NCI-H2107 treated with DMSO at 0.1 percent for 48 hours (cell line): ENCODE results near the gene SNX30.

Experiments used
- DNase-seq: peaks from one replicate; lab custom pipeline; 2025; ENCODE audit not compliant: unreplicated experiment; lab: John Stamatoyannopoulos, UW

SNX30 gene

GRCh38 chr9:112819635-112820496 lies 69.3 kb downstream of the SNX30 start:
- peak; percentile 63 for DNase-seq

DNA sequence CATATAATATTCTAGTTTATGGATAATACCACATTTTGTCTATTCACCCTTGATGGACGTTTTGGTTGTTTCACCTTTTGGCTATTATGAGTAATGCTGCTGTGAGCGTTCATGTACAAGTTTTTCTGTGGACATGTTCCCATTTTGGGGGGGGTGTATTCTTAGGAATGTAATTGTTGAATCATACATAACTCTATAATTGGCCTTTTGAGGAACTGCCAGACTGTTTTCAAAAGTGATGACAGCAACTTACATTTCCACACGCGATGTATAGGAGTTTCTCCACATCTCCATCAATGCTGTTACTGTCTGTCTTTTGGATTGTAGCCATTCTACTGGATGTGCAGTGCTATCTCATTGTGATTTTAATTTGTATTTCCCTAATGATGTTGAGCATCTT lies 70.3 kb downstream of the SNX30 start:
- no peak for DNase-seq

DNA sequence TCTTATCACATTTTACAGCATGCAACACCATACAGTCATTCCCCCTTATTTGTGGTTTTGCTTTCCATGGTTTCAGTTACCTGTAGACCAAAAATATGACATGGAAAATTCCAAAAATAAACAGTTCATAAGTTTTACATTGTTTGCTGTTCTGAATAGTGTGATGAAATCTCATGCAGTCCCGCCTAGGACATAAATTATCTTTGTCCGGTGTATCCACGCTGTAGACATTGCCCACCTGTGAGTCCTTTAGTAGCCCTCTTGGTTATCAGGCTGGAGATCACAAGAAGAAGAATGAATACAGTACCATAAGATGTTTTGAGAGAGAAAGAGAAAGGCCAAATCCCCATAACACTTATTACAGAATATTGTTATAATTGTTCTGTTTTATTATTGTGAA lies 72.1 kb downstream of the SNX30 start:
- no peak for DNase-seq

DNA sequence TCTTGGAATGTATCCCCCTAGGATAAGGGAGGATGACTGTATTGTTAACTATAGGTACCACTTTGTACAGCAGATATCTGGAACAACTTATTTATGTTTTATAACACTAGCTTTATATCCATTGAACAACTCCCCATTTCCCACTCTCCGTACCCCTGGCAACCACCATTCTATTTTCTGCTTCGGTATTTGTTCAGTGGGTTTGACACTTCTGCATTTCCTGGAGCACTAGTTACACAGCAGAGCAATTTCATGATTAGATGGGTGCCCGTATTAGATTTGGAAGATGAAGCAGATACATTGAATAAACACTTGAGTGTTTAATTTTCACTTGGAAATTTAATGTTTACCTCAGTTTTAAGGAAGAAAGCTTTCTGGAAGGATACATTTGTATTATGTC lies 72.7 kb downstream of the SNX30 start:
- no peak for DNase-seq

- DNase-seq, result peak; percentile 1
Observed at GRCh38 chr9:112831281-112831851, 80.8 kb downstream of the SNX30 start.

DNA sequence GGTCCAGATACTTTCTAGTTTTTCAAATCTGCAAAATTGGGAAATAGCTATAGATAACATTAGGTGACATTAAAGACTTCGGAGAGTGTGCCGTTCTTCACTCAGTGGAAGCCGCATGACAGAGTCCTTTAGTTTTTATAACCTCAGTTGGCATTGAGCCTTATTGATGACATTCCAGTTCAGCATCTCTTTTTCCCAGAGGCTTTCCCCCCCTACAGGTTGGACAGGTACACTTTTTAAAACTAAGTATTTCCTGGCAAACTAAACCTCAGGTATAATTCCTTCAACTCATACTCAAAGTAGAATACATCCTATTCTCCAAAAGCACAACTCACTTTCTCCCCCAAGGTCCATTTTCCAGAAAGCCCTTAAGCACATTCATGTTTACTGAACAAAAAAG lies 81.4 kb downstream of the SNX30 start:
- DNase-seq, result no peak

DNA sequence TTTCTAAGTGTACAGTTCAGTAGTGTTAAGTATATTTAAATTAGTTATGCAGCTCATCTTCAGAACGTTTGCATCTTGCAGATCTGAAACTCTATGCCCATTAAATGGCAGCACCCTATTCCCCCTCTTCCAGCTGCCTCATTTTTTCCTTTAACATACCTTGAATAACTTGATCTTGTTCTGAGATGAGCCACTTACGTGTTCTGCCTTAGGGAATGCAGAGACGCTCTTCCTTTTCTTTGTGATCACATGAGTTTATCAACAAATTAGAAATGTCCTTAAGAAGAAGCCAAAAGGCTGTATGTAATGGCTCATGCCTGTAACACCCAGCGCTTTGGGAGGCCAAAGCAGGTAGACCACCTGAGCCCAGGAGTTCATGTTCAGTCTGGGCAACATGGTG lies 82.5 kb downstream of the SNX30 start:
- no peak for DNase-seq

DNA sequence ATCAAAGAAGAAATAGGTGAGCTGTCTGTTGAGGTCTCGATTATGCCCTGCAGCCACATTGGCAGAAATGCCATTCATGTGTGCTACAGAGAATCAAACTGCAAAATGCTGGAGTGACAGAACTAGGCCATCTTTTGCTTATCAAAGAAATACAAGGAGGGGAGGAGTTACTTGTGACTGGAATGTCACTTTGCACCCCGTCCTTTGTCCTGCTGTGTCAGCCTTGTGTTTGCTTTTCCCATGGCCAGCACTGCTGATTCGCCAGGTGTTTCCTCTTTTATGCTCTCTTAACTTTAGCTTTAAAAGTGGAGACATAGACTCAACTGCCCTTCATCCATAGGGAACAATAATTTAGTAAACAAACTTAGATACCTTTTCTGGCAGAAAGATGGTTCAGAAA lies 85.8 kb downstream of the SNX30 start:
- peak; percentile 10 for DNase-seq

GRCh38 chr9:112838342-112838741 lies 87.8 kb downstream of the SNX30 start:
- DNase-seq, result peak; percentile 35

DNA sequence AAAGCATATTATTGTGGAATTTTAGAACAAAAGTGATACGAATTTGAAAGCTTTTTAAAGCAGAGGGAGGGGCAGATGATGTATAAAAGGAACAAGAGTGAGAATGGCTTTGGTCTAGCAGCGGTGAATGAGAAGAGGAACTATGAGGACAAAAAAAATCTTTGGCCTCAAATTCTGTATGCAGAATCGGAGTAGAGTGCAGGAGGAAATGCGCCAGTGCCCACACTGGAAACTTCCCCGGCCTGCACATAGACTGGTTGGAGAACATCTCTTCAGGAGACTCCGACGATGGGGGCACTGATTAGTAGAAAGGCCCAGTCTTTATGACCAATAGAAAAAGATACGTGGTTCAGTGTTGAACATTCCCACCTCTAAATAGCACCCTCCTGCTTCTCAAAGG lies 88.8 kb downstream of the SNX30 start:
- no peak for DNase-seq

- no peak for DNase-seq
Observed at GRCh38 chr9:112841261-112841660, 90.7 kb downstream of the SNX30 start.

GRCh38 chr9:112842555-112842954 lies 92.0 kb downstream of the SNX30 start:
- no peak for DNase-seq

DNA sequence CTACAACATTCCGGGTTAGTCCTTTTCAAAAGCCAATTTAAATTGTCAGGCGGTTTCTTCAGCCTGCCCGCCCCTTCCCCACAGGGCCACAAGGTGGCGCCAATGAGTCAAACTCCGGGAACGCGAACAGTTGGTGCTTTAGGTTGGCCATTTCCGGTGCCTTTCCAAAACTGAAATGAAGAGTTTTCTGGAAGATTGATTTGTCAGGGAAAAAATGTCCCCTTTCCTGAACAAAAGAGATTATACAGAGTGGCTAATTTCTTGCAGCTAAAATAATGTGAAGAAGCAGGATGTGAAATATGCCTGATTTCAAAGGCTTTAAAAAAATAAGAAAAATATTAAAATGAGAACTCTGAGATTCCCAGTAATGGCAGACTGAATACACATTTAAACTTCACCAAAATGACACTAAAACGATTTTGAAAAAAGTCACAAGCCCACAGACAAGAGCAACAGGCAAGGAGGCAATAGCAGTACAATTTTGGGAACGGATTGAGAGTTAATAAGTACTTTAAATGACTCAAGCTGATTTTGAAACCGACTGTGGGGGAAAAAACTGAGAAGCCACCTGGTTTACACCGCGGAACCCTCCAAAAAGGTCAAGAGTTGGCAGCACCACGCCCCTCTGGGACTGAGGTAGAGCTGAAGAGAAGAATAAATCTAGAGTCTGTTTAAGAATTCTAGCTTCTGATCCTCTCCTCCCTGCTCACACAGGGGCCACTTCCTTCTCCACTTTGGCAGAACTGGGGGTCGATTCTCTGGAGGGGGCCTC lies 94.4 kb downstream of the SNX30 start:
- peak; percentile 45 for DNase-seq

DNA sequence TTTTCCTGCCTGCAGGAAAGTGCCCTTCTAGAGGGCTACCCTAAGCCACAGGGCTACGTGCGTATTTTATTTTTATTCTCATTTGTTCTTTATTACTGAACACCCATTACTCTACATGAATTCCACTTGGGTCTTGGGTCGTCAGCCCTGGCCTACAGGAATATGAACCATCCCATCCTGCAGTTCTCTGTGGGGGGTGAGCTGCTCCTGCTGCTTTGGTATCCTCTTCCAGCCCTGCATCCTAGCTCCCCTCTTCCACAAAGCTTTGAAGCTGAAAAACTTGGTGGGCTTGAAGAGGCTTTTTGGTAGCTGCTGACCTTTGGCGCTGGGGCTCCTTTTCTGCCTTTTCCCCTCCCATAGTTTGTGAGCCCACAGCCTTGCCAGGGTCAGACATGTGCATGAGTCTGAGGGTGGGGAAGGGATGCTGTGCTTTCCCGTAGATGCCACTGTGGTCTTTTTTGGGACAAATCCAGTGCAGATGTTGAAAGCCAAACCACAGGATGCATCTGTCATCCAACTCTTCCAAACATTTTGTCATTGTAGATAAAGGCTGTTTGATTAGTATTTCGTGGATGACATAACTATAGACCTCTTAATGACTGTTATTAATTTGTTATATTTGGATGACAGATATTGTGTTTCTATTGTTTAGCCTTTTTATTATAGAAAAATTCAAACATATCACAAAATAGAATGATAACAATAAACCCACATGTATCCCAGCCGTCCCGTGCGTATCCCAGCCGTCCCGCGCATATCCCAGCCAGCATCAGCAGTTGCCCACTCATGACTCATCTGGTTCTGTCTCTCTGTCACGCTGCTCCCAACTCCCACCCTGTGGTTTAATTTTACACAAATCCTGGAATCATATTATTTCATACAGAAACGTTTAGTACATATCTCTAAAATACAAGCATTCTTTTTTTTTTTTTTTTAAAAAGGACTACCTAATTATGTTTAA lies 96.2 kb downstream of the SNX30 start:
- no peak for DNase-seq

GRCh38 chr9:112848316-112849151 lies 98.0 kb downstream of the SNX30 start:
- DNase-seq, result no peak

GRCh38 chr9:112849363-112849922 lies 98.9 kb downstream of the SNX30 start:
- DNase-seq, result no peak

- no peak for DNase-seq
Observed at GRCh38 chr9:112850840-112851239, 100.3 kb downstream of the SNX30 start.

DNA sequence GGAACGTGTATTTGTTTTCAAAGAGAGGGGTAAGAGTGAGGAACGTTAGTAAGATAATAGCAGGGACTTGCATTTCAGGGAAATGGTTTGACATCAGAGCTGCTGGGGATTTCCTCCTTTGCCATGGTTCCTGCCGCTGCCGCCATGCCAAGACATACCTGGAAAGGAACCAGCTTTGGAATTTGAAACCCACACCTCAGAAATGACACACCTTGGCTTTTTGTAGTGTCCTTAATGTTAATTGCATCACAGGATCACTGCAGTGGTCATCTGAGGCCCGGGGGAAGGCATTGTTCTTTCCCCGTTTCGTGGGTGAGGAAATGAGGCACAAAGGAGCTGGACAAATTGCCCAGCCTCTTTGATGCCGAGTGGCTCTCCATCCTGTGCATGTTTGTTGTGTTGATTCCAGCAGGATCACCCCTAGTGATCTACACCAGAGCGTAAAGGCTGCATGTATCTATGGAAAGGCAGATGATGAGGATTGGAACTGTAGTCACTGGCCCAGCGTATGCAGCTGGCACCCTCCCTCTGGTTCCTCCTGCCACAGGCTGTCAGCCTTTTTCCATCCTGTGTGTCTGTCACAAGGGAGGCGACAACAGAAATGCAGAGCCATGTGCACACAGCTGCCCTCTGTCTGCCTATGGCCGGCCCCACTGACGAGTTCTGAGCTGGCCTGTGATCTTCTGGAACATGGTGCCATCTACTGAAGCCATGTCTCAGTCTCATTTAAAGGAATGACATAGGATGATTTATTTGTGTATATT lies 102.4 kb downstream of the SNX30 start:
- no peak for DNase-seq
